H1 (cell line): Measurements from ENCODE around the gene TBC1D17.

Experiments
- EZH2 ChIP-seq: fragments of 200-600 bp; sonication (generic); IDR thresholded peaks from 2 replicates; pipeline ENCODE4 v1.7.1; 2012; ENCODE audit warnings: low read depth, mild to moderate bottlenecking, moderate library complexity, low read length, inconsistent platforms; ENCODE audit not compliant: severe bottlenecking
- GABPA ChIP-seq: IDR thresholded peaks from 2 replicates; pipeline ENCODE4 v1.6.1; 2011; ENCODE audit warnings: mild to moderate bottlenecking, low read length, moderate library complexity, borderline replicate concordance; ENCODE audit not compliant: insufficient read depth
- POLR2AphosphoS5 ChIP-seq: IDR thresholded peaks from 2 replicates; pipeline ENCODE4 v1.6.1; 2011; ENCODE audit warnings: low read depth, low read length
- TF ChIP-seq, protein P1 (sequence below), 3 experiments: IDR thresholded peaks; 1 replicate in 2 of 3; 2 replicates in 1 of 3; pipeline versions ENCODE4 v1.5.1 to v1.6.1; 2011; ENCODE audit warnings: low read length in 3 of 3, mild to moderate bottlenecking in 3 of 3, inconsistent platforms in 2 of 3, low read depth in 1 of 3, moderate library complexity in 1 of 3; ENCODE audit not compliant: insufficient read depth in 1 of 3; ENCODE audit errors: control extremely low read depth in 1 of 3
- TF ChIP-seq, protein P2 (sequence below): IDR thresholded peaks from 2 replicates; pipeline ENCODE4 v1.6.1; 2011; ENCODE audit warnings: low read length, improper control_type of control experiment

GRCh38 chr19:49844138-49845095 lies 33.1 kb upstream of the TBC1D17 start:
- TF ChIP-seq, protein P1, sequence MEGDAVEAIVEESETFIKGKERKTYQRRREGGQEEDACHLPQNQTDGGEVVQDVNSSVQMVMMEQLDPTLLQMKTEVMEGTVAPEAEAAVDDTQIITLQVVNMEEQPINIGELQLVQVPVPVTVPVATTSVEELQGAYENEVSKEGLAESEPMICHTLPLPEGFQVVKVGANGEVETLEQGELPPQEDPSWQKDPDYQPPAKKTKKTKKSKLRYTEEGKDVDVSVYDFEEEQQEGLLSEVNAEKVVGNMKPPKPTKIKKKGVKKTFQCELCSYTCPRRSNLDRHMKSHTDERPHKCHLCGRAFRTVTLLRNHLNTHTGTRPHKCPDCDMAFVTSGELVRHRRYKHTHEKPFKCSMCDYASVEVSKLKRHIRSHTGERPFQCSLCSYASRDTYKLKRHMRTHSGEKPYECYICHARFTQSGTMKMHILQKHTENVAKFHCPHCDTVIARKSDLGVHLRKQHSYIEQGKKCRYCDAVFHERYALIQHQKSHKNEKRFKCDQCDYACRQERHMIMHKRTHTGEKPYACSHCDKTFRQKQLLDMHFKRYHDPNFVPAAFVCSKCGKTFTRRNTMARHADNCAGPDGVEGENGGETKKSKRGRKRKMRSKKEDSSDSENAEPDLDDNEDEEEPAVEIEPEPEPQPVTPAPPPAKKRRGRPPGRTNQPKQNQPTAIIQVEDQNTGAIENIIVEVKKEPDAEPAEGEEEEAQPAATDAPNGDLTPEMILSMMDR (IDR thresholded peaks at IDR 0.05; ENCODE audit: control extremely low read depth in 1 of 3, insufficient read depth in 1 of 3, low read depth in 1 of 3, low read length in 3 of 3) = no peak
- TF ChIP-seq GABPA = no peak
- no peak for TF ChIP-seq POLR2AphosphoS5
- TF ChIP-seq, protein P2, sequence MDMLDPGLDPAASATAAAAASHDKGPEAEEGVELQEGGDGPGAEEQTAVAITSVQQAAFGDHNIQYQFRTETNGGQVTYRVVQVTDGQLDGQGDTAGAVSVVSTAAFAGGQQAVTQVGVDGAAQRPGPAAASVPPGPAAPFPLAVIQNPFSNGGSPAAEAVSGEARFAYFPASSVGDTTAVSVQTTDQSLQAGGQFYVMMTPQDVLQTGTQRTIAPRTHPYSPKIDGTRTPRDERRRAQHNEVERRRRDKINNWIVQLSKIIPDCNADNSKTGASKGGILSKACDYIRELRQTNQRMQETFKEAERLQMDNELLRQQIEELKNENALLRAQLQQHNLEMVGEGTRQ = no peak
- no peak for TF ChIP-seq EZH2
